ENCODE results near the gene VEGFB.

DNA sequence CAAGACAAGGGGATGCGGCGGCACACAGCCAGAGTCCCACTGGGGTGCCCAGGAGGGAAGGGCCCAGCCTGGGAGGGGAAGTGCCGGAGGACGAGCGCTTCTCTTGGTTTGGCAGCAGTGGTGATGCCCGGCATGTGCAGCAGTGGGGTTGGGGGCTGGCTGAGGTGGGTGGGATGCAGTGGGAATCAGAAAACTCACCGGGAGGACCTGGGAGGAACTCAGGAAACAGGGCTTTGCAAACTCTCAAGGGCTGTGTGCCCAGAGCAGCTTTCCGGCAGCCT is 24.9 kb upstream of the VEGFB start:
- TF ChIP-seq, protein P1, sequence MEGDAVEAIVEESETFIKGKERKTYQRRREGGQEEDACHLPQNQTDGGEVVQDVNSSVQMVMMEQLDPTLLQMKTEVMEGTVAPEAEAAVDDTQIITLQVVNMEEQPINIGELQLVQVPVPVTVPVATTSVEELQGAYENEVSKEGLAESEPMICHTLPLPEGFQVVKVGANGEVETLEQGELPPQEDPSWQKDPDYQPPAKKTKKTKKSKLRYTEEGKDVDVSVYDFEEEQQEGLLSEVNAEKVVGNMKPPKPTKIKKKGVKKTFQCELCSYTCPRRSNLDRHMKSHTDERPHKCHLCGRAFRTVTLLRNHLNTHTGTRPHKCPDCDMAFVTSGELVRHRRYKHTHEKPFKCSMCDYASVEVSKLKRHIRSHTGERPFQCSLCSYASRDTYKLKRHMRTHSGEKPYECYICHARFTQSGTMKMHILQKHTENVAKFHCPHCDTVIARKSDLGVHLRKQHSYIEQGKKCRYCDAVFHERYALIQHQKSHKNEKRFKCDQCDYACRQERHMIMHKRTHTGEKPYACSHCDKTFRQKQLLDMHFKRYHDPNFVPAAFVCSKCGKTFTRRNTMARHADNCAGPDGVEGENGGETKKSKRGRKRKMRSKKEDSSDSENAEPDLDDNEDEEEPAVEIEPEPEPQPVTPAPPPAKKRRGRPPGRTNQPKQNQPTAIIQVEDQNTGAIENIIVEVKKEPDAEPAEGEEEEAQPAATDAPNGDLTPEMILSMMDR (IDR thresholded peaks at IDR 0.05; ENCODE audit: borderline replicate concordance, extremely low read depth, low read length, poor library complexity, severe bottlenecking): no peak
- TF ChIP-seq EZH2 (IDR thresholded peaks at IDR 0.05; ENCODE audit: borderline replicate concordance, low read depth, low read length, severe bottlenecking): no peak

All from DND-41 (cell line).